SHP77 treated with DMSO at 0.1 percent for 48 hours (cell line): Measurements from ENCODE around the gene CD300H.
A peak's percentile ranks its signal among the peaks of the same experiment; 100 is the strongest.

Experiments
- DNase-seq: peaks from one replicate; lab custom pipeline; 2025; lab: John Stamatoyannopoulos, UW

The CD300H gene

DNA sequence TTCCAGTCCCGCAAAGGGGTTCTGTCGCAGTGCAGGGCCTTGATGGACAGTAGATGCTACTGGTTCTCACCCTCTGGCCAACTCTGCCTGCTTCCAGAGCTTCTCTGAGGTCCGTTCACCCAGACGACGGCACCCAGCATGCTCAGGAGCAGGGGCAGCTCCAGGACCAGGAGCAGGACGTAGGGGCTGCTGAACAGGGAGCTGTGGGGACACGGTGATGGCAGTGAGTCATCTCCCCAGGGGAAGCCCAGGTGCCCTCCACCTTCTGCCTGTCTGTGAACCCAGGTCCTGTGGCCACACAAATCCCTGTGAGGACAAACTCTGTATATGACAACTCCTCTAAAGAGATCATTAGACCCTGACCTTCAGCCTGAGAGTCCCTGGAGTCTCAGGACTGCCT, 18.0 kb downstream of the CD300H start:
- no peak for DNase-seq

GRCh38 chr17:74547736-74548135, 19.6 kb downstream of the CD300H start:
- DNase-seq, result peak; percentile 47

GRCh38 chr17:74547264-74547663, 20.0 kb downstream of the CD300H start:
- DNase-seq, result no peak

GRCh38 chr17:74546586-74546985, 20.7 kb downstream of the CD300H start:
- no peak for DNase-seq

DNA sequence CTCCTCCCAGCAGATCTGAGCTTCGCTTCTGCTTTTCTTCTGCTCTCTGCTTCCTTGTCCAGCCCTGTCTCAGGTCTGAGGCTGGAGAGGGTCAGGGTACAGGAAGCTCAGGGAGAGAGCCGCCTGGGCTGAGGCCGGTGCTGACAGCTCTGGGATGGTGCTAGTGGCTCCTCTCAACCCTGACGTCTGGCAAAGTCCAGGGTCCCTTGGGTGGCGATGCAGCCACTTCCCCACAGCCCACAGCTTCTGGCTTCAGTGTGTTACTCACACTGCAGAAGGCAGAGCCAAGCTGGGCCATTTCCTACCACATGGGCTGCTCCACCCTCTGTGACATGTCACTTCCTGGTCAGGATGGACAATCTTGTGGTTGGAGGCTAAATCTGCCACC, 21.5 kb downstream of the CD300H start, which contains the start of gene CD300C:
Gene CD300C (minus strand): TSS at position 273 of the 388 bp plus-strand sequence. CDS start 333 bp downstream, outside the sequence.
- DNase-seq, result no peak

DNA sequence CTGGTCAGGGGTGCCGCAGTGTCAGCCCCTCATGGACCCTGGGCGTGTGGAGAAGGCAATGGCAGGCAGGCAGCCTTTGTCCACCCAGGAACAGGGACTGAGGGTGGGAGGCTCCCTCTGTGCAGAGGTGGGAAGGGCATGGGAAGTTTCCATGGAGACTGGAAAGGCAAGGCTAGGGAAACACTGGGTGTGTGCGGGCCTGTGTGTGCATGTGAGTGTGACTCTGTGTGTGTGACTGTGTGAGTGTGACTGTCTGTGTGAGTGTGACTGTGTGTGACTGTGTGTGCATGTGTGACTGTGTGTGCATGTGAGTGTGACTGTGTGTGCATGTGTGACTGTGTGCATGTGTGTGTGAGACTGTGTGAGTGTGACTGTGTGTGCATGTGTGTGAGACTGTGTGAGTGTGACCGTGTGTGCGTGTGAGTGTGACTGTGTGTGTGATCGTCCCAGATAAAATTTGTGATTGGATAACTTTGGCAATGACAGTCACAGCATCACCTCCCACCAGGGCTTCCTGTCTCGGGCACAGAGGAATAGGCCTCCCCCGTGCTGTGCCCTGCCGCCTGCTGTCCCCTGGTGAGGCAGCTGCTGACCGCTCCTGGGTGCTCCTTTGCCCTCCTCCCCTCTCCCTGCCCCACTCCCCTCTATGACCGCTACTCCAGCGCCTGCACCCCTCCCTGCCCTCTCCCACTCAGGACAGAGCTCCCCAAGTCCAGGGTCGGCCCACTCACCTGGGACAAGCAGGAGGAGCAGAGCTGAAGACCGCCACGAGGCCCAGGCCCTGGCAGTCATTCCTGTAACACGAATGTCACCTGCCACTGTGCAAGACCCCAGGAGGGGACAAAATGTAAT, 22.1 kb downstream of the CD300H start:
- DNase-seq, result no peak

DNA sequence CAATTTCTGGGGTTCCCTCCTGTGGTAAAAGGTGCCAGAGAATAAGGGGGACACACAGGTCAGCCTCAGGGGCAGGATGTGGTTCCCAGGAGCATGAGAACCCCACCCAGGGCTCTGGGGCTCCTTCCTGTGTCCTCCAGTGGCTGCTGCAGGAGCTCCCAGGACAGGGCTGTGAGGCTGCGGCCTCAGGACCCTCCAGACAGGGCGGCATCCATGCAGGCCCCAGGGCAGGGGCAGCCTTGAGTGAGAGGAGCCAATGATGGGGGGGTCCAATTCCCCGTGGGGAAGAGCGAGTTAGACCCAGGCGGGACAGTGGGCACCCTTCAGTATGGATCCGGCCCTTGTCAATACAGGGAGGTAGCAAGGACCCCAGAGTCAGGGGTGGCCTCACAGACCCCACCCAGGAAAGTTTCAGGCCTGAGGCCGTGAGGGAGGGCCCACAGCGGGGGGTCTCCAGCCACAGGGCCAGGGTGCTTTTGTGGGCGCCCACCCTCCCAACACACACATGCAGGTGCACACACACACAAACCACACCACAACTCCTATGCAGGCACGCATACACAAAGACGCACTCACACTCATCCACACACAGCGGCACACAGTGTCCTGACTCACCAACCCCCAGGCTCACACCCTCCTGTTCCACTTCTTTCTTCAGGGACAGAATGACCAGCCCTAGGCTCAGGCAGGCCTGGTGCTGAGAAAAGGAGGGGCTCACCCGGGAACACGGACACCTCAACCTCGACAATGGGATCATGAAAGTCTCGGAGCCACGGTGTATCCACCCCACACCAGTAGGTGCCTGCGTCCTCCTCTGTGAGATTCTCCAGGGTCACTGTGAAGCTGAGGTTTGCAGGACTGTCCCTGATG, 23.2 kb downstream of the CD300H start:
- no peak for DNase-seq

- no peak for DNase-seq
These were observed 23.9 kb downstream of the CD300H start for GRCh38 chr17:74543406-74543805.

DNA sequence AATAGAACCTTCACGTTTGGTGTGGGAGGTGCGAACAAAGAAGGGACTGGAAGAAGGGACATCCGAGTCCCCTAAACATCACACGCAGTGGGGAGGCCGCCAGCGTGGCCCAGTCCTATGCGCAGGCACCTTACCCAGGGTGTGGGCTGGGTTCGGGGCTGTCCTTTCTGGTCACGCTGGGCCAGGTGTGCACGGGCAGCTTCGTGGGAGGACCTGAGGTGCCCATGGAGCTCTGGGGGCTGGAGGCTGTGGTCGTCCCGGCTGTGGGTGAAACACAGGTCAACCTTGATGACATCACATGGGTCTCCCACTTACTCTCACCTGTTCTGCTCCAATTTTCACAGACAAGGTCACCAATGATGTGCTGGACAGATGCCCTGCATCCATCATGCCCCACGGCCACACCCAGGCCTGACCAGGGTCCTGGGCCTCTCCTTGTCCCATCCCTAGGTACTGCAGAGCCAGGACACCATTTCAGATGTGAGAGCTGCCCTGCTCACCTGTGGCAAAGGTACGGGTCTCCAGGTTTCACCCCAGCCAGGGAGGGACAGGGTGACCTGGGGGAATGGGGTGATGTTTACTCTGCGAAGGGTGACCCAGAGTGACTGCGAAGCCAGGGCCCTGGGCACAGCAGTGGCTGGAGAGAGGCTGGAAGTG, 24.5 kb downstream of the CD300H start:
- no peak for DNase-seq

DNA sequence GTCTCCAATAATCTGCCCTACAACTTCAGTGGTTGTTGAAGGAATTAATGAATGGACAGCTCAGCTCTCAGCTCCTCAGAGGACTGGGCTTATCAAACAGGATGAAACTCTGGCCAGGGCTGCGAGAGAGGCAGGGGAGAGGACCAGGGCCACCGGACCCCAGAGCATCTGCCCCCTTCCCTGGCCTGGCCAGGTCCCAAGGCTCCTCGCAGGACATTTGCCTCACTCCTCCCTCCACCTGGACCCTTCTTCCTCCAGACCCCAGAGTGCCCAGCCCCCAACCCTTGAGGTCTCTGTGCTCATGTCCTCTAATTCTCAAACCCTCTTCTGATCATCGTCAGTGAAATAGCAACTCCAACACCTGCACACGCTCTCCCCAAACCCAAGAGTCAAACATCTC, 25.1 kb downstream of the CD300H start:
- DNase-seq, result no peak

GRCh38 chr17:74541176-74542111, 25.9 kb downstream of the CD300H start:
- no peak for DNase-seq

- DNase-seq, result no peak
These were observed 28.0 kb downstream of the CD300H start for GRCh38 chr17:74539281-74539820.

GRCh38 chr17:74536890-74537289, 30.4 kb downstream of the CD300H start:
- DNase-seq, result no peak

- DNase-seq, result no peak
These were observed 35.2 kb downstream of the CD300H start for GRCh38 chr17:74532115-74532514.

- DNase-seq, result no peak
These were observed 36.0 kb downstream of the CD300H start, which contains the start of gene CD300LB for GRCh38 chr17:74531231-74531761. Gene CD300LB (minus strand): TSS chr17:74531475. CDS start chr17:74531350, 125 bp downstream.

DNA sequence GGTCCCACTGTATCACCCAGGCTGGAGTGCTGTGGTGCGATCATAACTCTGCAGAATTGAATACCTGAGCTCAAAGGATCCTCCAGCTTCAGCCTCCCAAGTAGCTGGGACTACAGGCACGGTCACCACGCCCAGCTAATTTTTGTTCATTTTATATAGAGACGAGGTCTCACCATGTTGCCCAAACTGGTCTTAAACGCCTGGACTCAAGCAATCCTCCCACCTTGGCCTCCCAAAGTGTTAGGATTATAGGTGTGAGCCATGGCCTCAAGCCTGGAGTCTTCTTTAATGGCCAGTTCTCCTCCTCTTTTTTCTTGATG, 36.5 kb downstream of the CD300H start:
- DNase-seq, result no peak

- no peak for DNase-seq
These were observed 38.1 kb downstream of the CD300H start for GRCh38 chr17:74529243-74529642.

- no peak for DNase-seq
These were observed 38.7 kb downstream of the CD300H start for GRCh38 chr17:74528491-74529199.

GRCh38 chr17:74527756-74528155, 39.6 kb downstream of the CD300H start:
- no peak for DNase-seq

- no peak for DNase-seq
These were observed 40.2 kb downstream of the CD300H start for GRCh38 chr17:74527081-74527480.
